GM19438 (cell line): Measurements from ENCODE around the gene CA5B.
"Not testable (repeated sequence)": the region's sequence is repeated elsewhere in the genome, so short reads cannot be mapped to it uniquely, and the experiment has no call there.

Experiments used
- ATAC-seq: cut with Tn5 transposase; IDR thresholded peaks from one replicate; pipeline ENCODE4 v1.9.1; 2021; ENCODE audit warnings: low read depth; ENCODE audit not compliant: unreplicated experiment

The CA5B gene

GRCh38 chrX:15747626-15748173 lies 9.6 kb downstream of the CA5B start:
- ATAC-seq, result no peak

GRCh38 chrX:15748841-15749240 lies 10.8 kb downstream of the CA5B start:
- no peak for ATAC-seq

DNA sequence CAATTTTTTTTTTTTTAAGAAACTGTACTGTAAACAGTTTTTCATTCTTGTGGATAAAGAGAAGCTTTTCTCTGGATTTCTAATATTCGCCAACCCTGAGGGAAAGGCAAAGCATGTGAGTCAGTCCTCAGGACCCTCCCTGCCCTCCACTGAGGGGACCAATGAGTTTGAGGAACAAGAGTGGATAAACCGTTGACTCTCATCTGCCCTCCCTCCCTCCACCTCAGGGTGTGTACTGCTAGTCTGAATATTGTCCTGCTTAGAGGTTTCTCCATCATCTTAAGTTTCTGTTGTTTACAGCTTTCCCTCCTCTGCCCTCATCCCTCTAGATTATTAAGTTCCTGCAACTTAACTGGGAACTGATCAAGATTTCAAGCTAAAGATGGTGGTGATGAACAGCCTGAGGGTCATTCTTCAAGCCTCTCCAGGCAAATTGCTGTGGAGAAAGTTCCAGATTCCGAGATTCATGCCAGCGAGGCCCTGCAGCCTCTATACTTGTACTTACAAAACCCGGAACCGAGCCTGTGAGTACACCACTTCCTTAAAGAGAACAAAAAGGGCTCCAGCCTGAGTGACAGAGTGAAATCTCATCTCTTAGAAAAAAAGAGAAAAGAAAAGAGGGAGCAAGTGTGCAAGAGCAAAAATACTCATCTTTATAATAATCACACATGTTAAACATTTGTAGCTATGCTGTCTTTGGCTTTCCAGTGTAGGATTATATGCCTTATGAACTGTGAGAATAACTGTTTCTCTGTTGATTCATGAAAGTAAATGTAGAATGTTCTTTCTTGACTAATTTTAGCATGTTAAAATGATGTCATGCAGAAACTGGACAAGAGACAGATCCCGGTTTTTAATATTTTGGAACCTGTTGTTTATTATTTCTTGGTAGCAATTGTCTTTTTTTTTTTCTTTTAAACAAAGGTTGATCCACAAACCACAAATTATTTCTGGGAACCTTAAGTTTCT lies 11.9 kb downstream of the CA5B start:
- ATAC-seq, result peak; percentile 67

- ATAC-seq, result no peak
These were observed 12.6 kb downstream of the CA5B start for GRCh38 chrX:15750611-15751154.

GRCh38 chrX:15751155-15751819 lies 13.2 kb downstream of the CA5B start:
- no peak for ATAC-seq

DNA sequence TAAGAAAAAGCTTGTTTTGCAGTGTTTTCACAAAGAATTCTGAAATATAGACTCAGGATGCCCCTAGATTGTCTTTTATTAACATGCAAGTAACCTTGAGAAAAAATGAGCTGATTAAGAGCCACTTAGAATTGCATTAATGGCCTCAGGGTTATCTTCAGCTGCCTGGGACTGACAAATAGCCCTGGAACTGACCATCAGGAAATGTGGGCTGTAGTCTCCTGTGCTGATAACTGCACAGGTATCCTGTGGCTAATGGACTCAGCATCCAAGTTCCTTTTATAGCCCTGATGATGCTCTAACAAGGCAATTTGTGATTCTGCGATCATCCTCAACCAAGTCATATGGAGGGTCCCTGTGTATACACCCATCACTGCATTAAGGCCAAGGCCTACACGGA lies 17.0 kb downstream of the CA5B start:
- ATAC-seq, result no peak

- ATAC-seq, result no peak
These were observed 20.1 kb downstream of the CA5B start for GRCh38 chrX:15758140-15758539.

- ATAC-seq, result not testable (repeated sequence)
These were observed 21.8 kb downstream of the CA5B start for GRCh38 chrX:15759886-15760285.

DNA sequence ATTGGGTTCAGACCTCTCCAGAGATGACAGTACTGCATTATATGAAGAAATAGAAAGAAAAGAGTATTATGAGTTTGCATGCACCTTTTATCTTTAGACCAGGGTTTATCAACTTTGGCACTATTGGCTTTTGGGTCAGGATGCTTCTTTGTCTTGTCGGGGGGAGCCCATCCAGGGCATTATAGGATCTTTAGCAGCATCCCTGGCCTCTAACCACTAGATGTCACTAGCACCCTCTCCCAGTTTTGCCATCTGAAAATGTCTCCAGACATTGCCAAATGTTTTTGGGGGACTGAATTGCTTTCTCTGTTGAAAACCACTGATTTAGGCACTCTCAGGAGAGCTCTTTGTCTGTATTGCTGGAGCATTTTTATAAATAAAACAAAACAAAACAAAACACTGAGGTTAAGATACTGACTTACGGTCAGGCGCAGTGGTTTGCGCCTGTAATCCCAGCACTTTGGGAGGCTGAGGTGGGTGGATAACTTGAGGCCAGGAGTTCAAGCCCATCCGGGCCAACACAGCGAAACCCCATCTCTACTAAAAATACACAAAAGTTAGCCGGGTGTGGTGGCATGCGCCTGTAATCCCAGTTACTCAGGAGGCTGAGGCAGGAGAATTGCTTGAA lies 23.6 kb downstream of the CA5B start:
- ATAC-seq, result no peak

DNA sequence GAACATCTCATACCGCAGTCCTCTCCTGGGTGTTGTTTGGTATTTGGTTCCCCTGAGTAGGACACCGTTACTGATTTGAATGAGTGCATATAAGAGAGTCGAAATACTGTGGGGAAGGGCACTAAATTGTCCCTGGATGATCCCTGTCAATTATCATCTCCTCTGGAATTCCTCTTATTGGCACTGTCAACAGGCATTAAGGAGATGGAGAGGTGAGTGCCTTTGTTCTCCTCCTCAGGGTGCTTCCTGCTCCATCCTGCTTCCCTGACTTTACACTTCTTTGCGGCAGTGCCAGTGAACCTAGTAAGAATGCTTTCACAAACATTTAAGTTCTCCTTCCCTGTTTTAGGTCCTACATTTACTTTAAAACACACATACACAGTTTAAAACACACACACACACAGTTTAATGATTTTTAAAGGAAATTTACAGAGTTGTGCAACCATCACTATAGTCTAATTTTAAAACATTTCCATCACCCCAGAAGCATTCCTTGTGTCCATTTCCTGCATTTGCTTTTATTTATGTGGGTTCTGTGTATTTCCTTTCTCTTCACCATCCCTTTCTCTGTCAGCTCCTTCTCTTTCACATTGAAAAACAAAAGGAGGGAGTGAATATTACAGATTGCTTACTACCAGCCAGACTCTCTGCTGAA lies 31.4 kb downstream of the CA5B start:
- ATAC-seq, result no peak

GRCh38 chrX:15781961-15782699 lies 44.1 kb downstream of the CA5B start:
- ATAC-seq, result peak; percentile 85

GRCh38 chrX:15785176-15785750 lies 47.2 kb downstream of the CA5B start:
- ATAC-seq, result no peak

DNA sequence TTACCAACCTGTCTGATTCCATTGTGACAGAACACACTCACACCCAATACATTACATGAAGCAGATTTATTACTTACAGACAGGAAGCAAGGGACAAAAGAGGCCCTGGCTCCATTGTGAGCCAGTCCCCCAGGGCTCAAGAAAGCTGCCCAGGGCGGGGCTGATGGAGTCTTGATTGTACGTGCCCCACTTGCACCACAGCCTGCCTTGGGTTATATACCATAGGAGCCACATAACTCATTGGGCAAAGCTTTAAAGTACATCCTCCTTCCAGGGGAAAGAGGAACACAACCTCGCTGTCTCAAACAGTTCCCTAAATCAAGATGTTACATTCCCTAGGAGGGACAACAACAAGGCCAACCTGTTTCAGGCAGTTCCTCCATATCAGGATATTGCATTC lies 48.8 kb downstream of the CA5B start:
- ATAC-seq, result no peak

DNA sequence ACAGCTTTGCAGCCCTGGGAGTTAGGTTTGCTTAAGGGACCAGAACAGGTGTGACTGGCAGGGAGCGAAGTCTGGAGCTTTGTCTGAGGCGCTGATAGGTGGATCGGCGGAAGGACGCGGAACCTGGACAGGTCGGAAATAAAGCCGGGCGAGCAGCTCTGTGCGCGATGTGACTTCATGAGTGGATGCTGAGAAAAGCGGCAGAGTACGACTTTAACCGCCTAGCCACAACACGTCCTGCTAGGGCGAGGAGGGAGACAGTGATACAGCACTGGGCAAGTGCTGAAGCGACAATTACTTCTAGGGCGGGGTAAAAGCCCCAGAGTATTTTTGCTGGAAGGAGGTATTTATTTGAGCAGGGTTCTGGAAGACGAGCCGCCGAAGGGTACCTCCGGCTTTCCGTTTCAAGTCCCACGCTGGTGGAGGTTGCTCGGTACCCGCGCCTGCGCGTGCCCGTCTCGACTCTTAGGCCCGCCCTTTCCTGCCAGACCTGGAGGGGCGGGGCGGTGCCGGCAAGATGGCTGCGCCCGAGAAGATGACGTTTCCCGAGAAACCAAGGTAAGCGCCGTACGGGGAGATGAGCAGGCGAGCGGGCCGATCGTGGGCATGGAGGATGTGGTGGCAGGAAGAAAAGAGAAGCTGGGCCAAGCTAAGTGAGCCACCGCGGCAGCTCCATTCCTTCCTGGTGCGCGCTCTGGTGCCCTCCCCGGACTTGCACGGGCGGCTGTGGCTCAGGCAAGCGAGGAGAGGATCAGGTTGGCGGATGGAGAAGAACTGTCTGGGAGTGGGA lies 52.1 kb downstream of the CA5B start, which contains the start of gene ZRSR2:
Gene ZRSR2 (plus strand): TSS at position 506 of the 790 bp plus-strand sequence. CDS start 12 bp downstream, at position 518.
- peak; percentile 93 for ATAC-seq

- ATAC-seq, result peak; percentile 38
These were observed 52.8 kb downstream of the CA5B start for GRCh38 chrX:15790769-15791290.

DNA sequence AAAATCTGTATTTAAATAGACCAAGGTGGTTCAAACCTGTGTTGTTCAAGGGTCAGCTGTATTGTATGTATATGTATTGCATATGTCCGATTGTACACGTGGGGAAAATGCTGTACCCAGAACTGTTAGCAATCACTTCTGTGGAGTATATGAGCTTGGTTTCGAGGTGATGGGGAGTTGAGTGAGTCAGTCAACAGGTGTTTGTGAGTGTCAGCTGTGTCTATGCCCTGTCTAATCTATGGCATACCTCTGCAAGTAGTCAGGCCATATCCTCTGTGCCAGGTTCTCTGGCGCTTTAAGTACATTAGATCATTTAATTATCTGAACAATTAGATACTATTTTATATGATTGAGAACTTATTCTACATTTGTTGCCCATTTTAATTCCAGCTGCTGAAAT lies 59.6 kb downstream of the CA5B start:
- no peak for ATAC-seq

GRCh38 chrX:15804563-15804962 lies 66.5 kb downstream of the CA5B start:
- ATAC-seq, result no peak

DNA sequence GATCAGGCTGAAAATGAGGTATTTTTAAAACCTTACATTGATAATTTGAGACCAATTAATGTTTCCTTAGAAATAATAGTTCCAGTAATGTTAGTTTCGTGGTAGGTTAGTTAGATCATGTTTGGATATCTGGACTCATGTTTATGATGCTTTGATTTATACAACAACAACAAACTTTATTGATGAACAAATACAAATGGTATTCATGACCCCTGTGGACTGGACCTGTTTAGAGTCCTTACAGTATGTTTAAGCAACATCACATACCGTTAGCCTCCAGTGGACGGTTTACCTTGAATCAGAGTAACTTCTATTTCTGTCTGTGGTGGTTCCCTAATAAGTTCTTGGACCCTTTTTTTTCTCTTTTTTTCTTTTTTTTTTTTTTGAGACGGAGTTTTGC lies 70.2 kb downstream of the CA5B start:
- no peak for ATAC-seq
